Body of pancreas (tissue), 4 donors: Measurements from ENCODE around the gene HERC4.

Source experiments
- CTCF ChIP-seq, 7 experiments: fragments of 450-650 bp in 4 of 7; fragments of 200-600 bp in 3 of 7; sonication (generic) in 3 of 7; IDR thresholded peaks; one replicate each; pipeline ENCODE4 v1.5.1; 2016 to 2019; ENCODE audit warnings: antibody characterized with exemption in 7 of 7
- POLR2A ChIP-seq, 3 donors: fragments of 450-650 bp; IDR thresholded peaks; one replicate each; pipeline ENCODE4 v1.6.1; 2016; ENCODE audit warnings: antibody characterized with exemption in 3 of 3, mild to moderate bottlenecking in 2 of 3

DNA sequence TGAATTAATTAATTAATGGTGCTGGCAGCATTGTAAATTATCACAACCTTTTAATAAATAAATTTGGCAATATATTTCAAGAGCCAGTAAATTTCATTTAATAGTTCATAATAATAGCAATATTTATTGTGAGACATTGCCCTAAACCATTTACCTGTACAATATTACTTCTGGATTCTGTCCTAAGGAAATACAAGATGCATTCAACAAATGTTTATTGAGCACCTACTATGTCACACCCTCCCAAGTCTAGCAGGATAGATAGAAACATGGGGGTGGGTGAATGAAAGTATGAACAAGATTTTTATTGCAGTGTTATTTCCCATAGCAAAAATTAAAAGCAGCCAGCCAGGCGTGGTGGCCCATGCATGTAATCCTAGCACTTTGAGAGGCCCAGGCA lies 4.4 kb upstream of the HERC4 start:
- TF ChIP-seq POLR2A (IDR thresholded peaks at IDR 0.05) (no peak), CTCF (IDR thresholded peaks at IDR 0.05) (no peak)
